Activated CD8-positive, alpha-beta memory T cell treated with anti-CD3 and anti-CD28 coated beads for 1 hour (primary cell): ENCODE data around the gene TMEM163.

Source experiments
- DNase-seq, 2 donors: peaks; one replicate each; pipeline ENCODE4 v3.0.0-alpha.2; 2020; ENCODE audit warnings: low read depth in 1 of 2; ENCODE audit errors: extremely low read depth in 1 of 2

Gene TMEM163

DNA sequence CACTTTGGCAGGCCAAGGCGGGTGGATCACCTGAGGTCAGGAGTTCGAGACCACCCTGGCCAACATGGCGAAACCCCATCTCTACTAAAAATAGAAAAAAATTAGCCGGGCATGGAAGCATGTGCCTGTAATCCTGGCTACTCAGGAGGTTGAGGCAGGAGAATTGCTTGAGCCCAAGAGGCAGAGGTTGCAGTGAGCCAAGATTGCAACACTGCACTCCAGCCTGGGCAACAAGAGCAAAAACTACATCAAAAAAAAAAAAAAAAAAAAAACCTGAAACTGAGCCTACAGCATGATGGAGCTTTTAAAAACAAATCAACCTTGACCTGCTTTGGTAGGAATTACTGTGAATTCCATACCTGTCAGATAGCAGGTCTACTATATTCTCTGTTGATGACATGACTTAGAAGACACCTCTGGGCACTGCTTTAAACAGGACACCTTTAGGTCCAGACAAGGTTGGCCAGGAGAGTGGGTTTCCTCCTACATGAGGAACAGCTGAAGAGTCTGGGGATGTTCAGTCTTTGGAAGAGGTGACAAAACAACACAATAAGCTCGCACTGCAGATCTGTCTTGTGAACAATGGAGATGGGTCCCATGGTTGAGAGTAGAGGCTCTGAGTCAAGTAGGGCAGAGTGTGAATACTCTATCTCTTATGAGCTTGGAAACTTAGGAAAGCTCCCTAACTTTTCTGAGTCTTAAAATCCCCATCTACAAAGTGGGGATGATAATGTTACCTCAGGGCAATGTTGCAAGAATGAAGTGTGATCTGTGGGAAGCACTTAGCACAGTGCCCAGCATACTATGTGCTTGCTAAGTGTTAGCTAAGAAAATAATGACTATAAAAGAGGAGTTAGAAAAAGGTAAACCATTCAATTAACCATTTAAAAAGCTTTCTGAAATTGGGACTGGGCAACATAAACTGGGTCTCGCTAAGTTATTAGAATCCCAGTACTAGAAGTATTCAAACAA, 25.2 kb downstream of the TMEM163 start:
- DNase-seq = no peak

DNA sequence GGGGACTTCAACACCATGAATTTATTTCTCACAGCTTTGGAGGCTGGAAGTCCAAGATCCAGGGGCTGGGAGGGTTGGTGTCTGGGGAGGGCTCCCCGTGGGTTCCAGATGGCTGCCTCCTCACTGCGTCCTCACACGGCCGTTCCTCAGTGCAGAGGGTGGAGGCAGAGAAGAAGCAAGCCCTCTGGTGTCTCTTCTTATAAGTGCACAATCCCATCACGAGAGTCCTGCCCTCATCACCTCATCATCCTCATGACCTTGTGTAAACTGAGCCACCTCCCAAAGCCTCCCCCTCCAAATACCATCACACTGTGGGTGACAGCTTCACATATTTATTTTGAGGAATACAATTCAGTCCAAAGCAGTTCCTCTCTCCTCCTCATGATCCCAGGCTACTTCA, 26.3 kb downstream of the TMEM163 start:
- DNase-seq = no peak

DNA sequence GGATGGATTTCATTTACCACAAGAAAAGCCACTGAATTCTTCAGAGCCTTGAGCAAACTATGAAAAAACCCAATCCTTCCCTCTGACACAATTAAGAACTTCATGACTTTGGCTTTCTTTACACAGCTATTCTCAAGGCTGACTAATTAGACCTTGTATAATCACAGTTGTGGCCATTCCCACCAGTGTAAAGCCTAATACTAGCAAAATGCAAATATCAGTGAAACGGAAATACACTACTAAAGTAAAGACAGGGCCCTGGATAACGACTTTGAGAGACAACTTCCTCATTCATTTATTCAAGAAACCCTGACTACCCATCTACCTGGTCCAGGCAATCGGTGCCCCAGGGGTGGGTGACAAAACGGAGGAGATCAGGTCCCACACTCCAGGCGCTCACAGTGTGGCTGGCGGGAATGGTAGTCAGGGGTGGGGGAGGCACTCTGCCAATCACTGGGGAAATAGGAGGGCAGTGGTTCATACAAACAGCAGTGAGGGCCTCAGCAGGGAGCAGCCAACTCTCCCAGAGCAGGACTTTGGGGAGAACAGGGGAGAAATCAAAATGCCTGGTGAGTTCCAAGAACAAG, 28.1 kb downstream of the TMEM163 start:
- no peak for DNase-seq

DNA sequence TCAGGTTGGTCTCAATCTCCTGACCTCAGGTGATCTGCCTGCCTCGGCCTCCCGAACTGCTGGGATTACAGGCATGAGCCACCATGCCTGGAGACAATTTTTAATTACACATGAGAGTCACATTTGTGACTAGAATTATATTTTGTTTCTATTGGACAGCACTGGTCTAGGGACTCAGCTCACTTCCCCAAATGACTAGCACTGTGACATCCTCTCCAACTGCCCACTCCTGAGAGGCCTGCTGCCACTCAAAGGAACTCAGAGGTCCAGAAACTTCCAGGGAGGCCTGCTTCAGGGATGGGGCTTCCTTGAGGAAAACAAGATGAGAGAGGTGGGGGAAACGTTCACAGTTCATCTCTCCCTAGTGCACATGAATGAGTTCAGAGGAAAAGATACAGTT, 29.5 kb downstream of the TMEM163 start:
- DNase-seq = no peak

DNA sequence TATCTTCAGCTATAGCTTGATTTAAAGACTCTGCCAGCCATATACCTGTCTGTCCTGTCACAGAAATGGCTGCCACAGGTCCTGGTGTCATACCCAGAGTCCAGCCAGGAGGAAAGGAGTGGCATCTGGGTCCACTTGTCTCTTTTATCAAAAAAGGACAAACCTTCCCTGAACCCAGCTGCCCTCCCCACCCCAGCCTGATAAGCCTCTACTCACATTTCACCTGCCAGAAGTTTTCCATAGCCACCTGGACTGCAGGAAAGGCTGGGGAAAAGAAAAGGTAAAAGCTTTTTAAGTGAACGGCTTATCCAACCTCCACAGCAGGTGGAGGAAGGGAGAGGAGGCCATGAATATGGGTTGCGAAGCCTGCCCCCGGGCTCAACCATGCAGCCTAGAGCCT, 32.8 kb downstream of the TMEM163 start:
- no peak for DNase-seq

DNA sequence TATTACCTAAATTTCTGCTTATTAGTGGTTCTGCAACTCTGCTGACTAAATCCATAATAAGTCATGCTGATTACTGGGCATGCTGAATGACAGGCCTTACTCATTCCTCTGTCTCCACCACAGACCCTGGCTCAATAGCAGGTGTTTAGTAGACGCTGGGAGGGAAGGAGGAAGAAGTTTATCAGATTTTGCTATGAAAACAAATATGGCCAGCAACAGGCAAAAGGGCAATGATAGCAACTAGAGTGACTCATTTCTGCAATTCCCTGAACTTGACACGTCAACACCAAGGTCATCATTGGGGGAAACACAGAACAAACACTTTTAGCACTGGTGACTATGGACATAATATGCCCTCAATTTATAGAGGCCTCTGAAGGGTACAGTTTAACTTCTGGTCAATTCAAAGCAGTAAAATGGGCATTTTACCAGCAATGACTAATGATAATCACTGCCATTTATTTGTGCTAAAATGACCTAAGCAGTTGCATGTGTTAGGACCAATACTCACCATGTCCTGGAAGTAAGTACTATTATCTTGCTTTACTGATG, 35.2 kb downstream of the TMEM163 start:
- no peak for DNase-seq

DNA sequence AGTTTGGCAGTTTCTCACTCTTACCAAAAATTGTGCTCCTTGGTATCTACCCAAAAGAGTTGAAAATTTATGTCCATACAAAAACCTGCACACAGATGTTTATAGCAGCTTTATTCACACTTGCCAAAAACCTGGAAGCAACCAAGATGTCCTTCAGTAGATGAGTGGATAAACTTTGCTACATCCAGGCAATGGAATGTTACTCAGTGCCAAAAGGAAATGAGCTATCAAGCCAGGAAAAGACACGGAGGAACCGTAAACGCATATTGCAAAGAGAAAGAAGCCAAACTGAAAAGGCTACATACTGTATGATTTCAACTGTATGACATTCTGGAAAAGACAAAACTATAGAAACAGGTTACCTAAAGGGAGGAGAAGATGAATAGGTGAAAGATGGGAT, 36.1 kb downstream of the TMEM163 start:
- DNase-seq = no peak

DNA sequence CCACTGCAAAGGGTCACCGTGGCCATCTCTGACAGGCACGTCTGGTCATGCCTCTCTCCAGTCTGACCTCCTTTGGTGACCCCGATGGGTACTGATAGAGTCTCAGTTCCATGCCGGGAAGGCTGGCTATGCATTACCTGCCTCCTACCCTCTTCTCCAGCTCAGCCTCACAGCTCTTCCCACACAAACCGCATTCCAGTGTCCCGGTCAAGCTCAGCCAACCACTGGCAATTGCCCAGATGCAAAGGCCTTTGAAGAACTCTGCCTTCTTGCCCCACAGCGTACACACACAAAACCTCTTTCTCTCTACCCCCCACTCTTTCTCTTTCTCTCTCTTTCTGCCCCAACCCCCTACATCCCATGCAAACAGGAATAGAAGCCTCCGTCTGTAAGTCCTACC, 37.6 kb downstream of the TMEM163 start:
- no peak for DNase-seq

DNA sequence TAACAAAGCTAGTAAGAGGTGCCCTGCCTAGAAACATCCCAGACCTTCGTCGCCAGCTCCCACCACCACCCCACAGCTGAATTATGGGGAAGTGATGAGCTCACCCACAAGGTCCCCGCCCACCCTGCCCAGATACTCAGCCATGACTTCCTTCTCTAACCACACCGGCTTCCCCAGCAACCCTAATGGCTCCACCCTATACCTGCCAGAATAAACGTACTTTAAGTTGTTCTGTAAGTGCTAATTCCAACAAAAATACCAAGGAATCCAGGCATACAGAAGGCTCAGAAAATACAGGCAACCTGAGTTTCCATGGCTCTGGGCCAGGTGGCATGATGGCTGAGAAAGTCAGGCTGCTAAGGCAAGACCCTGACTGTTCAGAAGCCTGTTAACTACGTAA, 39.1 kb downstream of the TMEM163 start:
- no peak for DNase-seq

DNA sequence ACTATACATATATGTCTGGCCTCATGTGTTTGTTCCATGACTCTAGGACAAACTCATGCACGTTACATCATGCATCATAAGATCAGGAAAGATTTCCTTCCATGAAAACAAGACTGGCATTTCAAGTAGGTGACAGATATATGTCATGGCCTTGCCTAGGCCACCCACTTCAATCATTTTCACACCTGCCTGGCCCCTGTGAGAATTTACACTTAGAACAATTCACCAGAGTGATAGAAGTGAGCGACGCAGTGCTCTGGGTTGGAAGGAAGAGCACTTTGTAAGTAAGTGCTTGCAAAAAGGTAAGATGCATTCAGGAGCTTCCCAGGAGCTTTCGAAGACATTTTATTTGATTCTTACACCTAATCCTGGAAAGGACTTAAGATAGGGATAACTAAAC, 39.5 kb downstream of the TMEM163 start:
- no peak for DNase-seq

DNA sequence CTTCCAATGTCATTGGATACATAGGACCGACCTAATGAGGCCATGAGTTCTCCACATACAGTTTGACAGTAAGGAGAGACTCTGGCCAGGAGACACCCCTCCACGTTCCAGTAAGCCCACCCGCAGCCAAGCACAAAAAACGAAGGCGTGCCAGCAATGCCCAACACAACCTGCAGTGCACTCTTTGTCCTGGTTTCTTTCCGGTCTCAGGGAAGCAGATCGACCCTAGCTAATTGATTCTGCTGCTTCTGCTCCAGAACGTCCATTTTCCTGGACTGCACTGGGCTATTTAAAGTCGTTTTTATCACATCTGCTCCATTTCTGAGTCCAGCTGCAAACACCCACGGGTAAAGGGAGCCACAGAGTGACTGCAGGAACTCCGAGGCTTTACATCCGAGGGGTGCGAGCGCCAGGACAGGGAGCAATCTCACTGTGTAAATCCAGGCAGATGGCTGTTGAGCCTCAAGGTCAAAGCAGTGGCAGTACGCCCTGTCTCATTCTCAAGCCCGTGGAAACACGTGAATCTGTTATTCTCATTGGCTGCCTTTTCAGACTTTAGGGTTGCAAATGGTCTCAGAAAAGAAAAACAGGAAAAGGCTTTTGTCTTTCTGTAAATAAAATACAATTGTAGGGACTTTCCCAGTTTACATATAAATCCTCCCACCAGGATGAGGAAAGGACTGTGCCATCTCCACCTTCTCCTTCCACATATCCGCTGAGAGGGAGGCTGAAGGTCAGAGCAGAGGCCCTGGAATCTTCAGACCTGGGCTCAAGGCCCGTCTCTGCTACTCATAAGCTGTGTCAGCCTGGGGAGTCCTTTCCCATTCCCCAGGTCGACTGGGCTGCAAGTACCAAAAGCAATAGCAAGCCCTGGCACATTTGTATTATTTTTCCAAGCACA, 40.7 kb downstream of the TMEM163 start:
- DNase-seq = no peak

DNA sequence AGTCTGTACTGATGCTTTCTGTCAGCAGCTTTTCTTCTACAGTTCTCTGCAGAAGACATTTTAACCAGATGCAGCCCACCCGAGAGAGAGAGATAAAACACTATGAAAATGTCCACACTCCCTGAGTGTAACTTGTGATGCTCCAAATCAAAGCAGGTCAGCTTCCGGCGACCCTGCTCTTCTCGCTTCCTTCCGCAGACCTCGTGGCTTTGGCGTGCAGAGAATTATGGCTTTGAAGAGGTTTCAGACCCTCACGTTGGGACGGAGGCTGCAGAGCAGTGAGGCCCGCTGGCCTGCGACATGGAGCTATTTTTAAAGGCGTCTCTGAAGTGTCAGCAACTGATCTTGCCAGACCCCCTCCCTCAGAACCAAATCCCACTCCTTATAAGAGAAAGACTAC, 41.8 kb downstream of the TMEM163 start:
- DNase-seq = no peak

DNA sequence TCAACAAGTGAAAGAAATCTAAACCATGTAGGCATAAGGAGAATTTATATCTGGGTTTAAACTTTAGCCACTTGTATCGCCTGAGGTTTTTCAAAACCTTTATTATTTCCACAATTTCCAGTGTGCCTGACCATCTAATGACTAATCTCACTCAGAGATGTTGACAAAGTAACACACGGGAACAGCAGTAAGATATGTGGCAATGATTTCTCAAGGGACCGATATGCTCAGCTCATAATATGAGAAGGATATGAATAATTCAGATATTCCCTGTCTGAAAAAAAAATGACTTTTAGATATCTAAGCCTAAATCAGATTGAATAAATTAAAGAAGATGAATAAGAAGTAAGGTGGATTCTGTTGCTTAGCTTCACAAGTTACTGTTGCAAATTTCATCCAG, 43.5 kb downstream of the TMEM163 start:
- DNase-seq = no peak

DNA sequence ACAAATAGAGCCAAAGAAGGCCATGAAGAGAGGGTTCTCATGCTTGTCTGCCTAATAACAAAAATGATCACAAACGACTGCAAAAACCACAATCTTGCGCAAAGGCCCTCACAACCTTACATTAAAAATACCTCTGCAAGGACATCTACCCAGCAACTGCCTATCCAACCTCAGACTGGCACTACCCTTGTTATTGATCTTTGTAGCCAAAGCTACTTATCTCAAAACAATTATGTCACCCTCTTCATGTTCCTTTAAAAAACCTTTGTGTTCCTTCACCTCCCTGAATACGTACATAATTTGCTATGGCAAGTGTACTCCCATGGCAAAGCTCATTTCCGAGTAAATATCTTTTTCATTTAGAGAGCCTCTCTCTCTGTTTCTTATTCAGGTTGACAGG, 44.1 kb downstream of the TMEM163 start:
- no peak for DNase-seq

DNA sequence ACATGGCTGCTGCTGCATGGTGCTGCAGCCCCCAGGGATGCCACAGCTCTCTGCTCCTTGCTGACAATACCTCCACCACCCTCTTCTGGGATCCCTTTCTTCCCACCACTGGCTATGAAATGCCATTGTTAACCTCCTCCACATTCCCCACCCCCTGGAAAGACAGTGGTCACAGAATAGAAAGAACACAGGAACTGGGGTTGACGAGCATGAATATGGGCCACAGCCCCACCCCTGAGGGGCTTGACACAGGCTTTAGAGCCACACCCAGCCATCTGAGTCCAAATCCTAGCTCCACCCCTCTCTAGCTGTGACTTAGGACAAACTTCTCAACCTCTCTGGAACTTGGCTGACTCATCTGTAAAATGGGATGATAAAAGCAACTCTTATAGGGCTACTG, 47.3 kb downstream of the TMEM163 start:
- no peak for DNase-seq

DNA sequence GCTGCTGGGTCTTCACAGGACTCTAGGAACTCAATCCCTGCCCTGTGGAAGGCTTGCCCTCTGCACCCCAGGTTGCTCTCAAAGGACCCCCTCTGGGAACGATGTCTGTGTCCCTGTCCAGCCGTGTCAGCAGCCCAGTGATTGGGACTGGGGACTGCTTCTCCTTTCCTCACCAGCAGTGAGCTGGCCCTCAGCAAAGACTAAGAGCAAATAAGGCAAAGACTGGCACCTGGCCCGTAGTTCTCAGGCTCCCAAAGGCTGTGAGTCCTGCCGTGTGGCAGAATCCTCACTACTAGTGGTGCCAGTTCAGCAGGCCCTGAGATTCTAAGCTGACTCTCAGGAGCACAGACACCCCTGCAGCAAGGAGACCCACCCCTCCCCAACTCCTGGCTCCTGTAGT, 47.8 kb downstream of the TMEM163 start:
- no peak for DNase-seq

DNA sequence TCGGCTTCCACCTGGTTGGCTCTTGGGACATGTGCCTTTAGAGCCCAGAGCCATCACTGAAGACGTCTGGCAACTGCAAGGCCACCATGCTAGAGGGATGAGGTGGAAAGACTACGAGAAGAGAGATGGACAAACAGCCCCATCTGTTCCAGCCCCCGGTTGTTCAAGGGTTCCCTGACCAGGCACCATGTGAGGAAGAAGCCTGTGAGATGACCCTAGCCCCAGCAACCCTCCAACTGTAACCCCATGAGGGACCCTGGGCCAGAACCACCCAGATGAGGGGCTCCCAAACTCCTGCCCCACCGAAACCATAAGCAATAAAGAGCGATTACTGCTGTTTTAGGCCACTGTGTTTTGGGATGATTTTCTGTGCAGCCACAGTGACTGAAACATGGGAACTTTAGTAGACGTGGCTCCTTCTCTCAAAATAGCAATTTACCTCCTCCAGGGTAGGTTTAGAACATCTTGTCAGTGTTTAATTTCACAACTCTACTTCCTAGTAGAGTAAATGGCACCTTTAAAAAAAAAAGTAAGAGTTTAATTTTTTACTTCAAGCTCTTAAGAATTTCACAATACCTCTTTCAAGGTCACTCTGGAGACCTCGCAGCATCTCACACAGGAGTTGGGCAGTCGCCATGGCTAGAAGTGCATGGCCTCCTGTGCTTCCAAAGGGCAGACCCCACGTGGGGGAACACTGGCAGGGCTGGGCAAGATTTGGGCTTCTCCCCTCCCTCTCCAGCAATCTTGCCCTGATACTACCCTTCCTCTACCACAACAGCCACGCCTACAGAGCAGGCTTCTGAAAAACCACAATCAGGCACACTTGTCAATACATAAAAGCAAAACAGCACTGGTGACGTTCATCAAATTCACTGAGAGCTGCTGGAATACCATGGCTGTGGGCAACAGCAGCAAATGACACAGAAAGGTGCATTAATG, 48.8 kb downstream of the TMEM163 start:
- peak in 1 of 2 donors; percentile 45 for DNase-seq

DNA sequence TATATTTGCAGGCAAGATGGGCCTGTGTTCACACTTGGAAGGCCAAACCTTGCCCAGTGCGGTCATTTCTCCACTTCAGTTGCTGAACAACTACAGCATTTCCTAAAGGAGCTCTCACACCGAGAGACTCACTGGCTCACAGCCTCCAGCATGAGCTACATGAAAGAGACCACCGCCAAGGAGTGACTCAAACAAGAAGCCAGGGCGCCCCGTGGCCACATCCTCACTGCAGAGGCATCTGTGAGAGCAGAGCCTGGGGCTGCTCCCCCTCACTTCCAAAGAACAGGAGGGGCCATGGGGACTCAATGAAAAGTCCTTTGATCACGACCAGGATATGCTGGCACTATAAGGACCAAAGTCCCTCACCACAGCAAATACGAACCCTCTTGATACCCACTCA, 50.0 kb downstream of the TMEM163 start:
- DNase-seq = peak; percentile 51 to 73

DNA sequence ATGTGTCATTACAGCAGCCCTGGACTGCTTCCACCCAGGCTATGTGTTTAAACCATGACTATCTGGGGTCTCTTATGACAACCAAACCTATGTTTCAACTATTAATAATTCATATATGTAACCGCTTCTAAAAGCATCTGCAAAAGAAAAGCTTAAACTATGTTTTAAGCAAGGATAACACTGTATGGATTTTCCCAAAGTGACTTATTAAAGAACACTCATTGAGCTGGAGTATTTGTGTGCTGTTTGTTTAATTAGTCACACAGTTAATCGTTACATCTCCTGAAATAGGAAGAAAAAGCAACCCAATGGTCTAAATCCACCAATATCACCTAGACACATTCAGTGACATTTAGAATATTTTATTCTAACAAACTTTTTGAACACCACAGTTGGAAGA, 51.3 kb downstream of the TMEM163 start:
- DNase-seq = no peak

DNA sequence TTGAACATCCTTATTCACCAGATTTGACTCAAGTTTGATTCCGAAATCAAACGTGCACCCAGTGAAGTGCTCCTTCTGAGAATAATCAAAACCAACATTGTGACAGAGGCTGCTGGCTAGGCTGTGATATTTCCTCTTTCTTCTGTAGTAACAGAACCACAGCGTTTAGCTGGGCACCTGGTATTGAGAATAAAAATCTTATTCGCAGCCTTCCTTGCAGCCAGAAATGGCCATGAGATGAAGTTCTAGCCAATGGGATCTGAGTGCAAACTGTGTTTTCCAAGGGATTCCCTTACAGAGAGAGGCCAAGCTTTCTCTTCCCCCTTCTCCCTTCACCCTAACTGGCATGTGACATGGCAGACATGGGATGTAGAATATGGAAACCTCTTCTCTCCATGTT, 51.7 kb downstream of the TMEM163 start:
- no peak for DNase-seq
